NK-92 treated with Interleukin-12 subunit alpha and Interleukin-12 subunit beta, amount 100 ng/mL, for 24 hours (cell line): Measurements from ENCODE around the gene SYT9.
"Not testable (repeated sequence)": the region's sequence is repeated elsewhere in the genome, so short reads cannot be mapped to it uniquely, and the experiment has no call there.

ENCODE experiments used
- DNase-seq: peaks from one replicate; lab custom pipeline; 2025; lab: John Stamatoyannopoulos, UW

The SYT9 gene

GRCh38 chr11:7506243-7506642, 254.5 kb downstream of the SYT9 start:
- no peak for DNase-seq

- DNase-seq, result no peak
Measured at GRCh38 chr11:7508087-7508486, 256.4 kb downstream of the SYT9 start.

- DNase-seq, result no peak
Measured at GRCh38 chr11:7509966-7510365, 258.3 kb downstream of the SYT9 start.

- no peak for DNase-seq
Measured at GRCh38 chr11:7511401-7511800, 259.7 kb downstream of the SYT9 start.

GRCh38 chr11:7512525-7513233, 261.0 kb downstream of the SYT9 start:
- DNase-seq, result no peak

GRCh38 chr11:7513234-7514098, 261.8 kb downstream of the SYT9 start, which contains the start of gene PPFIBP2:
Gene PPFIBP2, plus strand, starts transcription at chr11:7513999. Its CDS starts 35,477 bp downstream, at chr11:7549476.
- DNase-seq, result peak; percentile 18

GRCh38 chr11:7514099-7514591, 262.4 kb downstream of the SYT9 start:
- no peak for DNase-seq

- DNase-seq, result no peak
Measured at GRCh38 chr11:7515447-7515886, 263.8 kb downstream of the SYT9 start.

GRCh38 chr11:7516475-7516874, 264.8 kb downstream of the SYT9 start:
- no peak for DNase-seq

GRCh38 chr11:7517743-7518142, 266.0 kb downstream of the SYT9 start:
- DNase-seq, result not testable (repeated sequence)
